NCI-H1092 treated with DMSO at 0.1 percent for 48 hours (cell line): ENCODE results near the gene APOL1.
"Not testable (repeated sequence)": the region's sequence is repeated elsewhere in the genome, so short reads cannot be mapped to it uniquely, and the experiment has no call there.

ENCODE experiments used
- DNase-seq: peaks from one replicate; lab custom pipeline; 2025; lab: John Stamatoyannopoulos, UW

Gene APOL1

DNA sequence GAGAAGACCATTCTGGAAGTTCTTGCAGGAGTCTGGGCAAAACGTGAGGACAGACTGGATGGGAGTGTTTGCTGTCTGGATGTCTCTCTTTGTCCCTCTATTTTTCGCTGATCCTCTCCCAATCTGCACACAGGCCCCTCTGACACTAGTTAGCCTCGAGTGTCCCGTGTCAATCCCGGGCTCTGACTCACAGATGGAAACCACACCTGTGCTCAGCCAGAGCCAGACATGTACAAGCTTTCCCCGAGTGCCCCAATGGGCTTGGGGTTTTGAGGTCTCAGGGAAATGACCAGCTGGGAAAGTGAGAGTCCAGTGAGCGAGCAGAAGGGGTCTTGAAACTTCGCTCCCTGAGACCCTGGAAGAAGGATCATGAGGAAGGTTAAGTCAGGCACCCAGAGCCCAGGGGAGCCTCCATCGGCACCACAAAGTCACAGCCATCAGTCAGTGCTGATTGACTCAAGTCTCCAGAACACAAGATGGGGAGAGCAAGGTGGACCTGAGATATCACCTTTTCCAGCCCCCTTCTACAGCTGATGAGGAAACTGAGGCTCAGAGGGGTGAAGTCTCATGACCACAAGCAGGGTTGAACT, 27.5 kb upstream of the APOL1 start:
- no peak for DNase-seq

DNA sequence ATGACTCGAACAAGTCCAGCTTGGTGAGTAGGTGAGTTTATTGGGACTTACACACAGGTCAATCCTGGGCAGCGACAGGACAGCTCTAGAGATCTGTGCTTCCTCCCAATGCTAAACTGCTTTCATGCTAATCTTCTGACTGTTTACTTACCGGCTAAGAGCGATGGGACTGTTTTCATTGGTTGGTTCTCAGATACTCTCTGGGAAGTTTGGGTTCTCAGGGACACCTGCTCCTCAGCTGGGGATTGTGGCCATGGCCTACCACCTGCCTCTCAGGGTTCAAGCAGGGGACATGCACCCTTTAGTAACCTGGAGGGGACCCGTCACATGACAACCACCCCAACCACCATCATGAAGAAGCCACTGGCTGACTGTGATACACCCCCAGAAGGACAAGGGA, 26.7 kb upstream of the APOL1 start:
- no peak for DNase-seq

DNA sequence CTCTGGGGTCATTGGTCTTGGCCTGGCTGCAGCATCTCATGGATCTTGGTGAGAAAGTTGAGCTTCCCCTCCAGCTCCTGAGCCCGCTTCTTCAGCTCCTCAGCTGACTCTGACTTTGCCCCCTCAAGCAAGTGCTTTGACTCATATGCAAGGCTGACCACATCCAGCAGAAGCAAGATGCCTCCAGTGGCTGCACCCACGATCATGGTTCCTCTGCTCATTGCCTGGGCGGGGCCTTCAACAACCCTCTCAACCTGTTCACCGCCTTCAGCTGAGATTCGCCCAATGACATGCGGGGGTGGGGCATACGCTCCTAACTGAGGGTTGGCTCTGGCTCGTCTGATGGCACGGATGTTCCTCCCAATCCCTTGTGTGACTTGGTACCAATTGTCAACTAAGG, 25.5 kb upstream of the APOL1 start:
- DNase-seq: no peak

DNA sequence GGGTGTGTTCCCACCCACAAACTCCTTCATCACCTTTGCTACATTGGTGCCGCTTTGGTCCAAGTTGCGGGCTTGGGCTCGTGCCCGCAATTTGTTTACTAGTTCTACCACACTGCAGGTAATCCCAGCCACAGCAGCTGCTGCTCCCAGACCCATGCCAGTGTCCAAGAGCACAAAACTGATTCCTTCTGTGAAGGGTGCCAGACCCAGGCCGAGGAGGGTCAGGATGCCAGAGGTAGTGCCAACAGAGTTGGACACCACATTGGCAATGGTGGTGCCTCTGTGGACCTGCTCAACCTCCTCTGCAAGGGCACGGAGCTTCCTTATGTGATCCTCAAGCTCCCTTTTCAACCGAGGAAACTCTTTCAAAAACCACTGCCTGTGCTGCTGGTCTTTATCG, 25.1 kb upstream of the APOL1 start:
- no peak for DNase-seq

DNA sequence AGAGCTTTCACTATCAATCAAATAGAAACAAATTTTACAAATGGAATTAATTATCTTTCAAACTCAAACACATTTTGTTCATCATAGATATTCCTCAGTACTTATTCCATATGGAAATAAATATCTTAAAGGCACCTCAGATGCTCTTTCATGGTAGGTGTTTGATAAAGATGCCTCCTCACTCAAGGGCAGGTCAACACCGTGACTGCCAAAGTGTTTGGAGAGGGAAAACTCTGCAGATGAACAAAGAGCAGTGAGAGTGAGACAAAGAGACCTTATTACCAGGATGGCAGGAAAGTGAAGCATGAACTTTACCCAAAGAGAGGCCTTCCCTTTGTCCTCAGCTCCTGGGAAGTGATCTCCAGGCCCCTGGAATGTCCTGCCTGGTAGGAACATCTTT, 24.6 kb upstream of the APOL1 start:
- DNase-seq: not testable (repeated sequence)

DNA sequence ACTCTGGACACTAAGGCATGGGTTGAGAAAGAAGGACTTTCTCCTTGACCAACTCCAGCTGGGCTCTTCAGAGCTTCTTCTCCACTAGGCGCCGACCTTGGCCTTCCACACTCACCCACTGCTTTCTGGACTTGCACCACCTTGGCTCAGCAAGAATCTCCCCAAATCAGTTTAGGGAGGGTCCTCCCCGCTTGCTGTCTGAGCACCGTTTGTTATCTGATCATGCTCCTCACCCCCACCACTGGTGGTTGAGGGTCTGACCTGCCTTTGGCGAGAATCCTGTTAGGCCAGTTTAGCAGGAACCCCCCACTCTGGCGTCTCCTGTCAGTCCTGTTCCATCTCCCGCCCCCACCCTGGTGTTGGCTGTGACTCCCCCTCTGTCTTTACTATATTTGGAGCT, 24.0 kb upstream of the APOL1 start:
- DNase-seq: no peak

DNA sequence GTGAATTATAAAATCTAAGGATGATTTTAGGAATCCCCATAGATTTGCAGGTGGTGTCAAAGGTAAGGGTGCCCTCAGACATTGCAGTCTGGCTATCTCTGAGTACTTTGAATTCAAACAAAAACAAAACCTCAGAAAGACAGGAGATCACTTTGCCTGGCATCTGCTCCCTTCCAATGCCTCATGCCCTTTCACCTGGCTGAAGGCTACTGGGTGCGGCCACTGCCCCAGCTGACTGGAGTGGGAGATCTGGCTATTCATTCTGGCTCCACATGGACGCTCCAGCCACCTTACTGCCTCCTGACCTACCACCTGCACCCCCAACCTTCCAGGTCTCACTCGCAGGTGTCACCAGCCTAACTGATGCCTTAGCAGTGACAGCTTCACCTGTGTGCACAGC, 23.3 kb upstream of the APOL1 start:
- not testable (repeated sequence) for DNase-seq

DNA sequence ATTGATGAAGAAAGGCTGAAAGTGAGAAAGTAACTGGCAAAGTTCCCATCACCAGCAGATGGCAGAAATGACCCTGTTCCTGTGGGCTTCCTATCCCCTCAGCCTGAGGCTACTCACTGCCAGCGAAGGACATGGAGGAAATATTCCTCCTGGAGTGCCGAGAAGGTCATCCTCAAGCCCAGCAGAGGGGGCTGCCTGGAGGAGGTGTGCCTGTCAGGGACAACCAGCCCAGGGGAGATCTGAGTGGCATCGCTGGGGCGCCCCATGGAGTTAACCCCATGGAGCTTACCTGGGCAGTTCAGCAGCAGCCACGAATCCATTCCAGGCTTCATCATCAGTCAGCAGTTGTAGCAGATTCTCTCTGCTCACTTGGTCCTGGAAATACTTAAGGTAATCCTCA, 21.9 kb upstream of the APOL1 start:
- DNase-seq: not testable (repeated sequence)

DNA sequence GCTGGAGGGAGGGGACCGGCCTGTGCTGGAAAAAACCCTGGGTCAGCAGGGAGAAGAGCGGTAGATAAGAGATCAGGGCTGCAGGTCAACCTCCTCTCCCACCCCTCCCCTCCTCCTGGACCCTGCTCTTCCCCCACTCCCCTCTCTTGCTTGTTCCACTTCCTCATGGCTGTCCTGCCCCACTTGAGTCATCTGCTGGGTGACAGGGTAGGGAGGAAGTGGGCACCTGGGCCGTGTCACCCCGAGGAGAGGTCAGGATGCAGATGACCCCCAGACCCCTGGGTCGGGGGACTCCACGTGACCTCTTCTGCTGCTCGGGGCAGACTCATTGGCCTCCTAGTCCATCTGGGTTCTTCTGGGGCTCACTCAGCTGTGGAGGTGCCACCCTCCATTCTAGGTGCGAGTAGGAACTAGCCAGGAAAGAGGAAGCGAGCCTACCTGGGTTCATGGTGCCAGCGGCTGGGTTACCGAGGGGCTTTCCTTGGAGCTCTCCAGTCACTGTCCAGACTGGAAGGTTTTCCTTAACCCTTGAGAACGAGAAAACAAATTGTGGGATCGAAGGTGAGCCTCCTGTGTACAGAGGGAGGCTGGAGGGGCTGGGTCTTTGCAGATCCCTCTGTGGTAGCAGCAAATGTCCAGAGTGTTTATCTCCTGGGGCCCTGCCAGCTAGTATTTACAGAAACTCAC, 20.1 kb upstream of the APOL1 start:
- DNase-seq: no peak

DNA sequence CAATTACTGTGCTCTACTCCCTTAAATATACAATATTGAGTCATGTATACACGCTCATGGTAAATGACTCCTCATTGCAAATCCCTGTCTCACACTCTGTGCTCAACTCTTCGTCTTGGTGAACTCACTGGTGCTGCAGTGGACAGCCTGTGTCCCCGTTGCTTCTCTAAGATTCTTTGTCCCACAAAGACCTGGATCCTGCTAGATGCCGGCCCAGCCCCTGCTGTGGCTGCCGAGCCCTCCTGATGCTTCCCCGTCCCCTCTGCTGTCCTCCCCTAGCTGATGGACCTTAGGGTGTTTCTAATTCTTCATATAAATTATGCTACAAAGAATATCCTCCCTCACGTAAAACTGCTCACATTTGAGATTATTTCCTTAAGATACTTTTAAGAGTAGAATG, 19.1 kb upstream of the APOL1 start:
- DNase-seq: no peak

DNA sequence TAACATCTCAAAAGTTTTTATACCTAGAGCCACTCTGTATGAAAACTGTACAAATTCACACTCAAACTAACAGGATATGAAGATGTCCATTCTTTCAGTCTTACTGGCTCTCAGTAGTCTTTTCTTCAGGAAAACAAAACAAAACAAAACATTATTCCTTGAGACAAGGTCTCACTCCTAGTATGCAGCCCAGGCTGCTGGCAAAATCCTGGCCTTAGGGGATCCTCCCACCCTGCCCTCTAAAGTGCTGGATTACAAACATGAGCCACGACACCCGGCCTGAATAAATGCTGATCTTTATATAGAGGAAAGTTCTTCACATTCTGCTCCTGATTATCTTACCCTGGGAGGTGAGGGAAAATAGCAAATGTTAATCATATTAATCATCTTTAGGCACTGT, 18.7 kb upstream of the APOL1 start:
- DNase-seq: no peak

DNA sequence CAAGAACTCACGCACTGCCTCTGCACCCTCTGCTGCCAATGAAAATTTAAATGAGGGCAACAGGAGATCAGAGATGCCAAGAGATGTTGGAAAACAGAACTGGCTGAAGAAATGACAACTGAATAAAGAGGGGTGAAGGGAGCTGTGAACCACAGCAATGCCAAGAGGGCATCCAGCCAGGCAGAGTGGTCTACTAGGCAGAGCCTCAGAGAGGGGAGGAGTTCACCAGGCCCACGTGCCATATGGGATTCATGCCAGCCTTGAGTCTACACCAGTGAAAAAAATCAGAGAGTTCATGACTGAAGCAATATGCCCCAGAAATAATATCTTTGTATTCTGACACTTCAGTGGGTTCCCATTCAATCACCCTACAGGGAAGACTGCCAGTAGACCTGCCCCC, 18.0 kb upstream of the APOL1 start:
- no peak for DNase-seq

DNA sequence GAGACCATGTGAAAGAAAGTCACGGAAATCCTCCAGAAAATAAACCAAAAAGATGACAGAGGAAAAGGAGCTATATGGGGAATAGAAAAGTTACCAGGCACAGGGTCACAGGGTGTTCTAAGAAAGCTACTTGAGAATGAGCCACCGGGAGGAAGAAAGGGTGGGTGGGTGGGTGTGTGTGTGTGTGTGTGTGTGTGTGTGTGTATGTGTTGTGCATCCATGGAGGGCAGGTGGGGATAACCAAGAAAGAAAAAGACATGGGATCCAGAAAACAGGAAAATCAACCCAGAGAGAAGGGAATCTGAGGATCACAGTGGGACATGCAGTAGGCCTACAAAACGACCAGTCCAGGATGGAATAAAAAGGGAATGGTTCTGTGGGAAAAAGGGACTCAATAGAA, 17.3 kb upstream of the APOL1 start:
- DNase-seq: no peak

DNA sequence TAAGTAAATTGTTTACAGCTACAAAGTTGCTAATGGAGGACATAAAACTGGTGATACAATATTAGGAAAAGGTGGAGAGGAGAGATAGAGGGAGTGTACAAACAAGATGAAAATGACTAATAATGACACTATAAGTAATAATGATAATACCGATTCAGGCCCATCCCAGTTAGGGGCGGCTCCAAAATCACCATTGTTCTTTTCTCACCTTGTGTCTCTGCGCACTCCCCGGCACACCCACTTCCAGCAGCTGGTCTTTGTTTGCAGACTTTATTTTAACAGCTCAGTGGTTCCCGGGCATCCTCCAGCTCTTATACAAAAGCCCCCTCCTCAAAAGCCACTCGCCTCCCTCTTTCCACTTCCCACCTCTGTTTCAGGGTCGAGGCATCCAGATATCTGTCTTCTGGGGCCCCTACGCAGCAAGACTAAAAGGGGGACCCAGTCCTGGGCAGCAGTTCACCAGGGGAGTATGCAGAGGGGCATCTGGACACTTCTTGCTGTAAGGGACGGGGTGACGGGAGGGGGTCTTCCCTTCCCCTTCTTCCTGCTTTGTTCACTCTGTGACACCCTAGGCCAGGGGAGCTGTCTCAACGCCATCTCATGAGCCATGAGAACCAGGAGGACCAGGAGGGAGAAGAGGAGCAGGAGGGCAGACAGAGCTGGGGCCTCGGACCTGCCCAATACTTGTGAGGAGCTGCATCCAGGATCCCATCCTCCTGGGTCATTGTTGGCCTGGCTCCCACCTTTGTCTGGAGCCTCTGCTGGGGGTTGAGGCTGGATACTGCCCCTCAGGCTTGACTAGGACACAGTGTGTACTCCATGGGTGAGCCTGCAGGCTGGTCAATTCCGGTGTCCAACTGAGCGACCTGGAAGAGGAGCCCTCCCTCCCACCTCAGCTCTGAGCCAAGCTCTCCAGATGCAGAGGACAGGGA, 16.3 kb upstream of the APOL1 start:
- no peak for DNase-seq

DNA sequence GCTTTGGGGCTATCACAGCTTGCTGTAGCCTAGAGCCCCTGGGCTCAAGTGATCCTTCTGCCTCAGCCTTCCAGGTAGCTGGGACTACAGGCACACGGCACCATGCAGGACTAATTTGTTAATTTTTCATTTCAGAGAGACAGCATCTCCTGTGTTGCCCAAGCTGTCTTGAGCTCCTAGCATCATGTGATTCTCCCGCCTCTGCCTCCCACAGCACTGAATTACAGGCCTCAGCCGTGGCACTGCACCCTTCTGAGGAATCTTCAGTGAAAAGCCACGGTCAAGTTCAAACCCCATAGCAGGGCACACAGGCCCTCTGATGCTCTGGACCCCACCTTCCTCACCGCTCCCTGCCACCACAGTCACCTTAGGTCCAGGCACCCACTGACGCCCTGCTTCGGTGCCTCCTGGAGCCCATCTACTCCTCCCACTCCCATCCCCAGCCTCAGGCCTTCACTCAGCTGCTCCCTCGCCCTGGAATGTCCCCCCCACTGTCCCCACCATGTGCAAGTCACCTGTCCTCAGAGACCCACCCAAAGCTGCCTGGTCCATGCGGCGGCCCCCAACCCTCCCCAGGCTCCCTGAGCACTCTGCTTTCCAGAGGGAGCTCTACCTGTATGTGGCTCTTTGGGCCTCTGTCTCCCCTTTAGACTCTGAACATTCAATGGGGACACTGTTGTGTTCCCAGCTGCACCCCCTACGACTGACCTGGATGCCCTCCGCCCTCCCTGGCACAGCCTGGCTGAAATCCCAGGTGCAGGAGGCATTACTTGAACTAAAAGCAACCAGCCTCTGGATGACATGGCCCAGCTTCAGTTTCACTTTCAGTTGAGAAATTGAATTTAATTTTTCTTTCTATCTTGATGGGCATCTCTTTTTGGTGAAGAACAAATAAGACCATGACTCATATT, 15.2 kb upstream of the APOL1 start:
- DNase-seq: no peak

DNA sequence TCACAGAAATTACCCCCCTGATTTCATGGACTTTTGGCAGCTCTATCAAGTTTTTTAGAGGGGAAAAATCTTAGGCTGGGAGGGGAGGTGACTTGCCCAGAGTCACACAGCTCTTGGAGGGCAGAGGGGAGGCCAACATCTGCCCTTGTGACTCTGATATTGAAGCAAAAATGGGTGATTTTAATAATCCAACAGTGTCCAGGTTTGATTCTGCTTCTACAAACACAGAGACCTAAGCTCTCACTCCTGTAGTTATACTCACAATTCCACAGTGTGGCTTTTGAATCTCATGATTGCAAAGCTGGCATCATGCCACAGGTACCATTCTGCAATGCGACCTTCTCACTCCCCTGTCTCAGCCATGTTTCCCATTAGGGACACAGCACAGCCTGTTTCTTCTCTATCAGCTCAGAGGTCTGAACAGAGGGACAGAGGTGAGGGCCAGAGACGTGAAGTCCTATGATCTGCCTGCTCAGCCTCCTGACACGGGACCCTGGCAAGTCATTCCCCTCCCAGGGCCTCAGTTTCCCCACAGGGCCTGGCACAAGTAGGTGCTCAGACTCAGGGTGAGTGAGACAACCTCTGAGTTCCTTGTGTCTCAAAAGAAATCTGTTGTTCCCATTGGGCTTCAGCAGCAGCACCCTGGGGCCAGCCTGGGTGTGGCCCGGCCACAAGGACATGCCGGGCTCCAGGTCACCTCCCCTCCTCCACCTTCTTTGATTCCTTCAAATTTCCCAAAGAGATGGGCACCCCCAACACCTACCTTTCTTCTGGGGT, 14.4 kb upstream of the APOL1 start:
- DNase-seq: peak; percentile 36

DNA sequence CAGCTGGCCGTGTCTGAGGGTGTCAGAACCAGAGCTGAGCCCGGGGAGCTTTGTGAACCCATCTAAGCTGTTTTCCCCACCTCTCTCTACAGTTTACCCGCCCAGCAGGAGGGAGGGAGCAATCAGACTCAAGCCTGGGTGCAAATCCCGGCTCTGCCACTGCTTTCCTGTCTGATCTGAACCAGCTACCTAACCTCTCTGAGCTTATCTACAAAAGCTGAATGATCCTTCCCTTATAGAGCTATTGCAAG, 13.9 kb upstream of the APOL1 start:
- DNase-seq: no peak

DNA sequence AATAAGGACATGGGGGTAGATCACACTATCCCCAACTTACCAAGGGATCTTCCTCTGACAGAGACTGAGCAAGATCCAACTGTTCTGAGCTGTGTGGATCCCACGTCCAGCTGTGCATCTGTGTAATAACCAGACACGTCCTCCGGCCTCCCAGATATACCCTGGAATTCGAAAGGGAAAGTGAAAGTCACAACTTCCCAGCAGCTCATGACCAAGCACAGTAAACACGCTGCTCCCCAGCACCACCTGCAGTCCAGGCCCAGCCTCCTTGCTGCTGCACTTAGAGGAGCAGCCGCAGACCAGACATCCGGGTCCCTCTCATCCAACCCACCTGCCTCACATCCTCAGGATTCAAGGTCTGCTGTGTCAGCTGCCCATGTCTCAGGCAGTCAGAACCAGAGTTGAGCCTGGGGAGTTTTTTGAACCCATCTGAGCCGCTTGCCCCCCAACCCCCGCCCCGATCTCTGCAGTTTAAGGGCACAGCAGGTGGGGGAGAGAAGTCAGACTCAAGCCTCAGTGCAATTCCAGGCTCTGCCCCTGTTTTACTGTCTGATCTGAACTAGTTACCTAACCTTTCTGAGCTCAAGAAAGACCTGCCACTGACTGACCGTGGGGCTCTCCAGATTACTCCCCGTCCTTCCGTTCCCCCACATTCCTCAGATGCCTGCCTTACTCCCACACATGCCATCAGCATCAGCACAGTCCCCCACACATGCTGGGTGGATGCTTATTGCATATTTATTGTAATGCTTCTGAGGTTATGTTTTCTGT, 13.3 kb upstream of the APOL1 start, which contains the start of gene APOL2:
APOL2 (minus strand) TSS at position 127 of the 771 bp plus-strand sequence. CDS start 6,365 bp downstream, outside the sequence.
- DNase-seq: peak; percentile 92

DNA sequence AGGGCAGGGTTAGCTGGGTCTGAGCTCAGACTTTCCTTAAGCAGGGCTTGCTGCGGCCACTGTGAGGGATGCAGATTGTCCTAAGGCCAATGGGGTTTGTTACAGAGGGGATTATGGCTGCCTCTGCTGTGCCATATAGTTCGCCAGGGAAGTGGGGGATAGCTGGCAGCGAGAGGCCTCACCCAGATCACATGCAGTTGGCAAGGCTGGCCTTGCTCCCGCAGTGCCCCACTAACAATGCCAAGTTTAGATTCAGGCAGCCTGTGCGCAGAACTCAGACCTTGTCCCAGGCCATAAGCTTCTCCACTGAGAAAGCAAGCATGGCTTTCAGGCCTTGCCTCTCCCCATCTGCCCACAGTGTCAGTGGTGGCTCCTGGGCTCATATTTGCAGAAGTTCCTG, 8.9 kb upstream of the APOL1 start:
- DNase-seq: no peak

DNA sequence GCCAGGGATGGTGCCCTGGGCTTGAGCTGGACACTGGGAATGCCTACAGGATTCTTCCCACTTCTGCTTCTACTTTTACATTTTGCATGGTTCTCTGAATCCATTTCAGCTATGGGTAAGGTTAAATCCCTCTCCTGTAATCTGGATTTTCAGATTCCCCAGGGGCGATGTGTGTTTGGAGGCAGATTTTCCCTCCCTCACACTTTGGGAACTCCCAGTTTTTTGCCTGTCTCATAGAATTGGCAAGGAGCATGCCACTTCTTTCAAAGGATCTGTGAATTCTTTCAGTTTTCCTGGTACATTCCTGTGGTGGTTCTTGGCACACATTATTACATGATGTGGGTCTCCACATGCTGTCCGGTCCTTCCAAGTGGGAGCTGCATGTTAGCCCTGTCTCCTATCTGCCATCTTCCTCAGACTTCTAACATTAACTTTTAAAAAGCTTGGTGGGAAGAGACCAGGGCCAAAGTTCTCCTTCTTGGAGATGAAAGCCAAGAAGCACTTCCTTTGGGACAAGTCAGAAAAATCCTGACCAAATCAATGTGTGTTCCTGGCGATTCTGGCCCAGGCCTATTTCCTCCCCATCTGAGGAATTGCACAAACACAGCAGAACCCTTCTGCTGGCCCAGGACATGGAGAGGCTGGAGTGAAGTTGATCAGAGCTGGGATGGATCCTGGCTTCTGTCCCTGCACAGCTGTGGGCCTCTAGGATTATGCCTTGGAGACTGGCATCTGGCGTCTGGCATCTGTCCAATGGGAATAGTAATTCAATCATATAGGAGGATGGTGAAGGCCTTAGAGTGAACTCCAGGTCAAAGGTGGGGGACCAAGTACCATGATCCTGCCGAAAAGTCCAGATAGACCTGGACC, 8.2 kb upstream of the APOL1 start:
- no peak for DNase-seq
